Peyer's patch (tissue), 4 donors: ENCODE results near the gene SYT8.

Source experiments
- POLR2A ChIP-seq, 2 donors: fragments of 450-650 bp; IDR thresholded peaks; one replicate each; pipeline ENCODE4 v1.5.1; 2017; ENCODE audit warnings: antibody characterized with exemption in 2 of 2, mild to moderate bottlenecking in 2 of 2, moderate library complexity in 2 of 2
- TF ChIP-seq, protein P1 (sequence below), 6 experiments: fragments of 450-650 bp in 4 of 6; fragments of 200-600 bp in 2 of 6; sonication (generic) in 1 of 6; IDR thresholded peaks; one replicate each; pipeline ENCODE4 v1.5.1; 2017 to 2019; ENCODE audit warnings: antibody characterized with exemption in 6 of 6, mild to moderate bottlenecking in 3 of 6, moderate library complexity in 1 of 6

DNA sequence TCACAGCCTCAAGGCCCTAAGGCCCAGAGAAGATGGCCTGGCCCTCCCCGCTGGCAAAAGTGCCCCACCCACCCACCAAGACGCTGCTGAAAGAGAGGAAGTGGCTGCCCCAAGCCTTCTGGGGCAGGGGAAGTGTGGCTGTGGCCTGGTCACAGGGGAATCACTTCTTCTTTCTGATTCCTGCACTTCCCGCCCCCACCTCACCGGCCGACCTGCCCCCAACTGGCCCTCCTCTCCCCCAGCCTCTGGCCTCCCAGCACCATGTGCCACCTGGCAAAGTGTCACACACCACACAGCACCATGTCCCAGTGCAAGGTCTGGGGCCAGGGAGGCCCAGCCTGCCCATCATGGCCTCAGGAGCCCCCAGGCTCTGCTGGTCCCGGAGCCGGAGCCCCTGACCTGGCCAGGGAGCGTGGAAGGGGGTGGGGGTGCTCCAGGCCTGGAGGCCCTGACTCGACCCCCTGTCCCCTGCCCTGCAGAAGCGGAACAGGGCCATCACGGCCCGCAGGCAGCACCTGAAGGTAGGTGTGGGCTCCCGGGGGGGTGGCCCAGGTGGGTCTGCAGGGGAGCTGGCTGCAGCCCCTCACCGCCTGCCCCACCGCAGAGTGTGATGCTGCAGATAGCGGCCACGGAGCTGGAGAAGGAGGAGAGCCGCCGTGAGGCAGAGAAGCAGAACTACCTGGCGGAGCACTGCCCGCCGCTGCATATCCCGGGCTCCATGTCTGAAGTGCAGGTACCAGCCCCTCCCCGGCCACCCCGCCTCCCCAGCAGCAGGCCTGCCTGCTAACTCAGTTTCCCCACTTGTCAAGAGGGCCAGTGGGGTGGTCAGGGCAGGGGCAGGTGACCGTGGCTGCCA lies 5.4 kb downstream of the SYT8 start:
- TF ChIP-seq POLR2A (IDR thresholded peaks at IDR 0.05), result no peak
- TF ChIP-seq, protein P1, sequence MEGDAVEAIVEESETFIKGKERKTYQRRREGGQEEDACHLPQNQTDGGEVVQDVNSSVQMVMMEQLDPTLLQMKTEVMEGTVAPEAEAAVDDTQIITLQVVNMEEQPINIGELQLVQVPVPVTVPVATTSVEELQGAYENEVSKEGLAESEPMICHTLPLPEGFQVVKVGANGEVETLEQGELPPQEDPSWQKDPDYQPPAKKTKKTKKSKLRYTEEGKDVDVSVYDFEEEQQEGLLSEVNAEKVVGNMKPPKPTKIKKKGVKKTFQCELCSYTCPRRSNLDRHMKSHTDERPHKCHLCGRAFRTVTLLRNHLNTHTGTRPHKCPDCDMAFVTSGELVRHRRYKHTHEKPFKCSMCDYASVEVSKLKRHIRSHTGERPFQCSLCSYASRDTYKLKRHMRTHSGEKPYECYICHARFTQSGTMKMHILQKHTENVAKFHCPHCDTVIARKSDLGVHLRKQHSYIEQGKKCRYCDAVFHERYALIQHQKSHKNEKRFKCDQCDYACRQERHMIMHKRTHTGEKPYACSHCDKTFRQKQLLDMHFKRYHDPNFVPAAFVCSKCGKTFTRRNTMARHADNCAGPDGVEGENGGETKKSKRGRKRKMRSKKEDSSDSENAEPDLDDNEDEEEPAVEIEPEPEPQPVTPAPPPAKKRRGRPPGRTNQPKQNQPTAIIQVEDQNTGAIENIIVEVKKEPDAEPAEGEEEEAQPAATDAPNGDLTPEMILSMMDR (IDR thresholded peaks at IDR 0.05), result no peak
